Suprapubic skin (tissue), 4 donors: ENCODE data around the gene SIGLEC9. TPM values are rescaled to one million over a fixed set of nuclear protein-coding genes. Genes with fewer than 3 reads are reported as not detected.

Experiments
- DNase-seq, 2 donors: peaks; one replicate each; pipeline ENCODE4 v3.0.0-alpha.2; 2019; ENCODE audit warnings: low spot score in 2 of 2
- H3K27ac ChIP-seq: fragments of 200-600 bp; sonication (generic); one replicate; pipeline ENCODE4 v1.5.1; 2019
- H3K27me3 ChIP-seq: fragments of 200-600 bp; sonication (generic); one replicate; pipeline ENCODE4 v1.5.1; 2019
- H3K36me3 ChIP-seq: fragments of 200-600 bp; sonication (generic); one replicate; pipeline ENCODE4 v1.5.1; 2019
- H3K4me1 ChIP-seq: fragments of 200-600 bp; sonication (generic); one replicate; pipeline ENCODE4 v1.5.1; 2019
- H3K4me3 ChIP-seq: fragments of 200-600 bp; sonication (generic); one replicate; pipeline ENCODE4 v1.5.1; 2019; ENCODE audit warnings: mild to moderate bottlenecking
- H3K9me3 ChIP-seq: fragments of 200-600 bp; sonication (generic); one replicate; pipeline ENCODE4 v1.5.1; 2019
- EP300 ChIP-seq: sonication (generic); formaldehyde crosslinking; IDR thresholded peaks from one replicate; pipeline ENCODE4 v1.6.1; 2017; ENCODE audit warnings: antibody characterized with exemption
- POLR2A ChIP-seq, 2 donors: fragments of 450-650 bp; IDR thresholded peaks; one replicate each; pipeline ENCODE4 v1.6.1; 2017; ENCODE audit warnings: antibody characterized with exemption in 2 of 2, mild to moderate bottlenecking in 2 of 2, moderate library complexity in 2 of 2
- POLR2AphosphoS5 ChIP-seq, 3 donors: sonication (generic); formaldehyde crosslinking; IDR thresholded peaks; one replicate each; pipeline ENCODE4 v1.6.1; 2017; ENCODE audit warnings: antibody characterized with exemption in 3 of 3
- WGBS: methylation state at CpG from one replicate; pipeline ENCODE4 v1.1.5; 2018; 5-methylcytosine and 5-hydroxymethylcytosine counted together
- total RNA-seq, 4 donors: library from RNA; depleted of rRNA; stranded (reverse); fragments of >200 nt; gene quantifications; one replicate each; pipeline ENCODE4 v1.1.0, GENCODE V29; 2016
- TF ChIP-seq, protein P1 (sequence below), 2 donors: fragments of 200-600 bp in 1 of 2; fragments of 450-650 bp in 1 of 2; sonication (generic) in 1 of 2; IDR thresholded peaks; one replicate each; pipeline ENCODE4 v1.5.1; 2016 to 2019; ENCODE audit warnings: antibody characterized with exemption in 2 of 2, mild to moderate bottlenecking in 1 of 2, moderate library complexity in 1 of 2

Gene SIGLEC9
- total RNA-seq, 4 donors from 2014 or later = 0.68 to 1.3 (median 0.83) TPM; not detected in 1

DNA sequence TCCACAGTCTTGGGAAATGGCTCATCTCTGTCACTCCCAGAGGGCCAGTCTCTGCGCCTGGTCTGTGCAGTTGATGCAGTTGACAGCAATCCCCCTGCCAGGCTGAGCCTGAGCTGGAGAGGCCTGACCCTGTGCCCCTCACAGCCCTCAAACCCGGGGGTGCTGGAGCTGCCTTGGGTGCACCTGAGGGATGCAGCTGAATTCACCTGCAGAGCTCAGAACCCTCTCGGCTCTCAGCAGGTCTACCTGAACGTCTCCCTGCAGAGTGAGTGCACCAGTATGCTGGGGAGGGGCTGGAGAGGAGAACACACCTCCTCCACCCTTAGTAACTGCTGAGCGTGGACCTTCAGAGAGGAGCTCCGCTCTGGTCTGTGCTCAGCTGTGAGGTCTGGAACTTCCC lies 2.3 kb downstream of the SIGLEC9 start:
- Histone ChIP-seq H3K9me3 (no peaks in the 10 kb centered on the region), H3K4me3 (peak overlapping the region; percentile 11), H3K27ac (no peak overlapping the region), H3K27me3 (peaks cover 24% of the 10 kb centered on the region), H3K36me3 (no peaks in the 10 kb centered on the region), H3K4me1 (peaks cover 9% of the 10 kb centered on the region)
- TF ChIP-seq POLR2A (IDR thresholded peaks at IDR 0.05) (no peak), POLR2AphosphoS5 (IDR thresholded peaks at IDR 0.05) (no peak), EP300 (no peak)
- TF ChIP-seq, protein P1, sequence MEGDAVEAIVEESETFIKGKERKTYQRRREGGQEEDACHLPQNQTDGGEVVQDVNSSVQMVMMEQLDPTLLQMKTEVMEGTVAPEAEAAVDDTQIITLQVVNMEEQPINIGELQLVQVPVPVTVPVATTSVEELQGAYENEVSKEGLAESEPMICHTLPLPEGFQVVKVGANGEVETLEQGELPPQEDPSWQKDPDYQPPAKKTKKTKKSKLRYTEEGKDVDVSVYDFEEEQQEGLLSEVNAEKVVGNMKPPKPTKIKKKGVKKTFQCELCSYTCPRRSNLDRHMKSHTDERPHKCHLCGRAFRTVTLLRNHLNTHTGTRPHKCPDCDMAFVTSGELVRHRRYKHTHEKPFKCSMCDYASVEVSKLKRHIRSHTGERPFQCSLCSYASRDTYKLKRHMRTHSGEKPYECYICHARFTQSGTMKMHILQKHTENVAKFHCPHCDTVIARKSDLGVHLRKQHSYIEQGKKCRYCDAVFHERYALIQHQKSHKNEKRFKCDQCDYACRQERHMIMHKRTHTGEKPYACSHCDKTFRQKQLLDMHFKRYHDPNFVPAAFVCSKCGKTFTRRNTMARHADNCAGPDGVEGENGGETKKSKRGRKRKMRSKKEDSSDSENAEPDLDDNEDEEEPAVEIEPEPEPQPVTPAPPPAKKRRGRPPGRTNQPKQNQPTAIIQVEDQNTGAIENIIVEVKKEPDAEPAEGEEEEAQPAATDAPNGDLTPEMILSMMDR (IDR thresholded peaks at IDR 0.05) = no peak
- 62% methylated on average over 6 of the region's 6 CpGs for WGBS
- DNase-seq = peak; percentile 55 to 58

DNA sequence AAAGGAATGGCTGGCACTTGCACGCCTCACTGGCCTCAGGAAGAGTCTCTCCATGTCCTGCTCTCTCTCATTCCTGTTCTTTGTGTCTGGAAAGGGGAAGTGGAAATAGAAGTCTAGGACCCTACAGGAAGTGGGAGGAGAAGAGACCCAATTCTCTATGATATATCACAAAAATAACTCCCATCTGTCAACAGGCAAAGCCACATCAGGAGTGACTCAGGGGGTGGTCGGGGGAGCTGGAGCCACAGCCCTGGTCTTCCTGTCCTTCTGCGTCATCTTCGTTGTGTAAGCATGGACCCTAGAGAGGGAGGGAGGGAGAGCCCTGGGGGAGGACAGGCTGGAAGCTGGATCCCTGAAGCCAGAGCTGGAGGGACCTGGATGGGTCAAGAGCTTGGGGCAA lies 3.0 kb downstream of the SIGLEC9 start:
- DNase-seq = peak; percentile 66 to 67
- Histone ChIP-seq H3K4me3 (no peak overlapping the region), H3K27me3 (peaks cover 22% of the 10 kb centered on the region), H3K36me3 (no peaks in the 10 kb centered on the region), H3K27ac (no peak overlapping the region), H3K9me3 (no peaks in the 10 kb centered on the region), H3K4me1 (peaks cover 9% of the 10 kb centered on the region)
- WGBS = 71% methylated on average over 4 of the region's 4 CpGs
- TF ChIP-seq POLR2A (IDR thresholded peaks at IDR 0.05) (no peak), EP300 (no peak), POLR2AphosphoS5 (IDR thresholded peaks at IDR 0.05) (no peak)
- TF ChIP-seq, protein P1 (IDR thresholded peaks at IDR 0.05) = no peak

DNA sequence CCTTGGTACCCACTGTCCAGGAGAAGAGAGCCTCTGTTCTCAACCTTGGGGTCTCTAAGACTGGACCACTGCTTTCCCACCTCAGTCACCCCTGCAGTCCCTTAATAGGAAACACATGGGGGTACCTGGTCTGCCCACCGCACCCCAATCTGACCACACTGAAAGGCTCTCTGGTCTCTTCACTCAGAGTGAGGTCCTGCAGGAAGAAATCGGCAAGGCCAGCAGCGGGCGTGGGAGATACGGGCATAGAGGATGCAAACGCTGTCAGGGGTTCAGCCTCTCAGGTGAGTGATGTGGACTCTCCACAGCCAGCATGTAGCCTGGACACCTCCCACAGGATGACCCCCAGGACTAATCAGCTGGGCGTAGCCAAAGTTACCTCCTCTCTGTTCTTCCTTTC lies 3.5 kb downstream of the SIGLEC9 start:
- peak; percentile 41 to 58 for DNase-seq
- no peak overlapping the region for H3K4me3 ChIP-seq
- peaks cover 7% of the 10 kb centered on the region for H3K4me1 ChIP-seq
- no peaks in the 10 kb centered on the region for H3K36me3 ChIP-seq
- no peak for TF ChIP-seq POLR2AphosphoS5 (IDR thresholded peaks at IDR 0.05)
- no peak for TF ChIP-seq POLR2A (IDR thresholded peaks at IDR 0.05)
- TF ChIP-seq, protein P1 (IDR thresholded peaks at IDR 0.05) = no peak
- no peak for TF ChIP-seq EP300
- WGBS = 91% methylated on average over 7 of the region's 7 CpGs
- no peaks in the 10 kb centered on the region for H3K9me3 ChIP-seq
- H3K27me3 ChIP-seq = peaks cover 18% of the 10 kb centered on the region
- H3K27ac ChIP-seq = no peak overlapping the region

DNA sequence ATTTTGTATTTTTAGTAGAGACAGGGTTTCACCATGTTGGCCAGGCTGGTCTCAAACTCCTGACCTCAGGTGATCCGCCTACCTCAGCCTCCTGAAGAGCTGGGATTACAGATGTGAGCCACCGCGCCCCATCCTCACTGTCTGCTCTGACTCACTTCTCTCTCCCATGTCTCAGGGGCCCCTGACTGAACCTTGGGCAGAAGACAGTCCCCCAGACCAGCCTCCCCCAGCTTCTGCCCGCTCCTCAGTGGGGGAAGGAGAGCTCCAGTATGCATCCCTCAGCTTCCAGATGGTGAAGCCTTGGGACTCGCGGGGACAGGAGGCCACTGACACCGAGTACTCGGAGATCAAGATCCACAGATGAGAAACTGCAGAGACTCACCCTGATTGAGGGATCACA lies 5.0 kb downstream of the SIGLEC9 start:
- WGBS = 80% methylated on average over 8 of the region's 8 CpGs
- no peak overlapping the region for H3K27ac ChIP-seq
- H3K36me3 ChIP-seq = no peaks in the 10 kb centered on the region
- H3K9me3 ChIP-seq = no peaks in the 10 kb centered on the region
- H3K4me3 ChIP-seq = no peak overlapping the region
- DNase-seq = peak; percentile 32 to 43
- H3K4me1 ChIP-seq = peaks cover 7% of the 10 kb centered on the region
- H3K27me3 ChIP-seq = peaks cover 14% of the 10 kb centered on the region
- TF ChIP-seq, protein P1 (IDR thresholded peaks at IDR 0.05) = no peak
- TF ChIP-seq POLR2A (IDR thresholded peaks at IDR 0.05) (no peak), POLR2AphosphoS5 (IDR thresholded peaks at IDR 0.05) (no peak), EP300 (no peak)

DNA sequence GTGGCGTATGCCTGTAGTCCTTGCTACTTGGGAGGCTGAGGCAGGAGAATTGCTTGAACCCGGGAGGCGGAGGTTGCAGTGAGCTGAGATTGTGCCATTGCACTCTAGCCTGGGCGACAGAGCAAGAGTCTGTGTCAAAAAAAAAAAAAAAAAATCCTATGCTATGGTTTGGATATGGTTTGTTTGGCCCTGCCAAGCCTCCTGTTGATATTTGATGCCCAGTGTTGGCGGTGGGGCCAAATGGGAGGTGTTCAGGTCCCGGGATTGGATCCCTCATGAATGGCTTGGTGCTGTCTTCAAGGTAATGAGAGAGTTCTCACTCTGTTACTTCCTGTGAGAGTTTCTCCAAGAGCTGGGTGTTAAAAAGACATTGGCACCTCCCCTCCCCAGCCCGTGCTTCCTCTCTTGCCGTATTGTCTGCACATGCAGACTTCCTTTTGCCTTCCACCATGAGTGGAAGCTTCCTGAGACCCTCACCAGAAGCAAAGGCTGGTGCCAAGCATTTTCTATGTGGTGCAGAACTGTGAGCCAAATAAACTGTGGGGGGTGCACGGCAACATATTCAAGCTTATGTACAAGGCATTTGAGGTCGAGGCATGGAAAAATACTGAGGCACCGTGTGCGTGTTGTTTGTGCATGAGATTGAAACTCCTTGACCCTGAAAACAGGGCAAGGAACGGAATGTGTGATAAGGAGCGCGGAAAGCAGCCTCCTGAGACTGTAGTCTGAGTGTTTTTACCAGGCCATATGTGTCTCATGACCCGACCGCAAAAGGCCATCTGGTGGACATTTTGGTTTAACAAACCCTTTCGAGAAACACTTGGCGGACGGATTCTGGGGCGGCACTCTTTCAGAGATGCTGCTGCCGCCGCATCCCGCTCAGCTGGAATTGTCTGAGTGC lies 7.3 kb downstream of the SIGLEC9 start:
- H3K9me3 ChIP-seq = no peaks in the 10 kb centered on the region
- H3K27me3 ChIP-seq = peaks cover 17% of the 10 kb centered on the region
- no peak for TF ChIP-seq POLR2AphosphoS5 (IDR thresholded peaks at IDR 0.05)
- TF ChIP-seq, protein P1 (IDR thresholded peaks at IDR 0.05) = no peak
- TF ChIP-seq POLR2A (IDR thresholded peaks at IDR 0.05) = no peak
- H3K36me3 ChIP-seq = no peaks in the 10 kb centered on the region
- 56% methylated on average over 24 of the region's 24 CpGs for WGBS
- no peak overlapping the region for H3K4me3 ChIP-seq
- H3K27ac ChIP-seq = no peak overlapping the region
- DNase-seq = peak; percentile 78 to 80
- H3K4me1 ChIP-seq = peaks cover 7% of the 10 kb centered on the region
